Measurements from ENCODE around the gene KDF1.

DNA sequence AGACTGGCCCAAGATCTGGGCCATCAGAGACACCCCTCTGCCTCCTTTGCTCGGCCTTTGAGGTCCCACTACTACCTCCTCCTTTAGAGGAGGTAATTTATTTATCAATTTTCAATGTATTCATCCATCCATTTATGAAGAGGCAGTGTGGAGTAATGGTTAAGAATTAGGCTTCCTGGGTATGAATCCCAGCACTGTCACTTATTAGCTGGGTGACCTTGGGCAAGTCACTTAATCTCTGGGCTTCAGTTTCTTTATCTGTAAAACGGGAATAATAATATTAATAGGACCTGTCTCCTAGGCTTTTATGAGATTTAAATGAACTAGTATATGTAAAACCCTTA, 48.1 kb downstream of the KDF1 start:
- TF ChIP-seq, protein P1, sequence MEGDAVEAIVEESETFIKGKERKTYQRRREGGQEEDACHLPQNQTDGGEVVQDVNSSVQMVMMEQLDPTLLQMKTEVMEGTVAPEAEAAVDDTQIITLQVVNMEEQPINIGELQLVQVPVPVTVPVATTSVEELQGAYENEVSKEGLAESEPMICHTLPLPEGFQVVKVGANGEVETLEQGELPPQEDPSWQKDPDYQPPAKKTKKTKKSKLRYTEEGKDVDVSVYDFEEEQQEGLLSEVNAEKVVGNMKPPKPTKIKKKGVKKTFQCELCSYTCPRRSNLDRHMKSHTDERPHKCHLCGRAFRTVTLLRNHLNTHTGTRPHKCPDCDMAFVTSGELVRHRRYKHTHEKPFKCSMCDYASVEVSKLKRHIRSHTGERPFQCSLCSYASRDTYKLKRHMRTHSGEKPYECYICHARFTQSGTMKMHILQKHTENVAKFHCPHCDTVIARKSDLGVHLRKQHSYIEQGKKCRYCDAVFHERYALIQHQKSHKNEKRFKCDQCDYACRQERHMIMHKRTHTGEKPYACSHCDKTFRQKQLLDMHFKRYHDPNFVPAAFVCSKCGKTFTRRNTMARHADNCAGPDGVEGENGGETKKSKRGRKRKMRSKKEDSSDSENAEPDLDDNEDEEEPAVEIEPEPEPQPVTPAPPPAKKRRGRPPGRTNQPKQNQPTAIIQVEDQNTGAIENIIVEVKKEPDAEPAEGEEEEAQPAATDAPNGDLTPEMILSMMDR (conservative IDR thresholded peaks at IDR 0.05; ENCODE audit: low read length), result no peak
- TF ChIP-seq EZH2phosphoT487 (IDR thresholded peaks at IDR 0.05; ENCODE audit: borderline replicate concordance), result no peak

Data from Loucy (cell line).